Measurements from ENCODE around the gene SCCPDH. TPM values are rescaled to one million over a fixed set of nuclear protein-coding genes. Genes with fewer than 3 reads are reported as not detected.

Gene SCCPDH
- total RNA-seq, 1 donor from 2014 or later, result 35.3 TPM

DNA sequence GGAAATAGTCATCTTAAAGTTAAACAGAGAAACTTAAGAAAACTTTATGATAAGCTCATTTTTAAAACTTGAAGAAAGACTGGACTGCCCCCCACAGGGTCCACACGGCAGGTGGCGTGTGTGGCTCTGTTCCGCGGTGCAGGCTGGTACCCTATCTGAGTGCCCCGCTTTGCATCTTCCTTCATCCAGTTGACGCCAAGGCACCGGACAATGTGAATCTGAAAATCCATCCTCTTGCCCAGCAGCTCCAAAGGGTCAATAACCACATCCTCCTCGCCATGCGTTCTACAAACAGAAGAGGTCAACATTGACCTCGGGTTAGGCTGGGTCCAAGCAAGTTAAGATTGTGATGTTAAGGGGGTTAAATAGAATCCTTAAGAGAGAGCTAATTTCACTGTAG lies 54.5 kb downstream of the SCCPDH start:
- DNase-seq, result no peak
- Histone ChIP-seq H3K9me3 (no peaks in the 10 kb centered on the region), H3K4me3 (no peak overlapping the region), H3K4me1 (peaks cover 4% of the 10 kb centered on the region), H3K27me3 (ENCODE audit: low read depth) (no peaks in the 10 kb centered on the region), H3K36me3 (peaks cover 43% of the 10 kb centered on the region), H3K27ac (no peak overlapping the region)
- TF ChIP-seq, protein P1, sequence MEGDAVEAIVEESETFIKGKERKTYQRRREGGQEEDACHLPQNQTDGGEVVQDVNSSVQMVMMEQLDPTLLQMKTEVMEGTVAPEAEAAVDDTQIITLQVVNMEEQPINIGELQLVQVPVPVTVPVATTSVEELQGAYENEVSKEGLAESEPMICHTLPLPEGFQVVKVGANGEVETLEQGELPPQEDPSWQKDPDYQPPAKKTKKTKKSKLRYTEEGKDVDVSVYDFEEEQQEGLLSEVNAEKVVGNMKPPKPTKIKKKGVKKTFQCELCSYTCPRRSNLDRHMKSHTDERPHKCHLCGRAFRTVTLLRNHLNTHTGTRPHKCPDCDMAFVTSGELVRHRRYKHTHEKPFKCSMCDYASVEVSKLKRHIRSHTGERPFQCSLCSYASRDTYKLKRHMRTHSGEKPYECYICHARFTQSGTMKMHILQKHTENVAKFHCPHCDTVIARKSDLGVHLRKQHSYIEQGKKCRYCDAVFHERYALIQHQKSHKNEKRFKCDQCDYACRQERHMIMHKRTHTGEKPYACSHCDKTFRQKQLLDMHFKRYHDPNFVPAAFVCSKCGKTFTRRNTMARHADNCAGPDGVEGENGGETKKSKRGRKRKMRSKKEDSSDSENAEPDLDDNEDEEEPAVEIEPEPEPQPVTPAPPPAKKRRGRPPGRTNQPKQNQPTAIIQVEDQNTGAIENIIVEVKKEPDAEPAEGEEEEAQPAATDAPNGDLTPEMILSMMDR (IDR thresholded peaks at IDR 0.05), result no peak
- intact Hi-C loops (cut with DNase I), result no loop called here
- ATAC-seq, result no peak

DNA sequence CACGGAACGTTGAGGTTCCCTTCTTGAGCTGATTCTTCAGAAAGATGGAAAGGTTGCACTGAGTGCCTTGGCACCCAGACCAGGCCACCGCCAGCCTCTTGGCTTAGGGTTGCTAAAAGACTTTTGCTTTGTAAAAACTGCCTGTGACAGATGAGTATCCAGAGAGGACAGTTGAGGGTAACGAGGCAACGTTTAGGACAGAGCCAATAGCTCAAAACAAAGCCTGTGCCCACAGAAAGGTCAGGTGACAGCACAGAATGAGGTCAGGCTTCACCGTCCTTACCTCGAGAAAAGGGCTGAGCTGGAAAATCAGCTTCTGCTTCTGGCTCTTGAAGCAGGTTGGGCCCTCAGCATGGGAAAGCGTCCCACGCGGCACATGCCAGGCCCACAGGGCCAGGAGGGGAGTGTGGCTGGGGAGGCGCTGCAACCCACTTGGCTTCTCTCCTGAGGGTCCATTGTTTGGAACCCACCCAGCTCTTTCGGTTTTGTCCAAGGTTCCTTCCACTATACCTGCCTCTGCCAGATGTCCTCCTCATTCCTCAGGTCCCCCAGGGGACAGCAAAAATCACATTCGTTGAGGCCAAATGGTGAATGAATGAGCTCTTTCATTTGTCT lies 55.5 kb downstream of the SCCPDH start:
- TF ChIP-seq, protein P1 (IDR thresholded peaks at IDR 0.05), result no peak
- Histone ChIP-seq H3K4me1 (peaks cover 6% of the 10 kb centered on the region), H3K27me3 (ENCODE audit: low read depth) (no peaks in the 10 kb centered on the region), H3K27ac (no peak overlapping the region), H3K4me3 (no peak overlapping the region), H3K9me3 (no peaks in the 10 kb centered on the region), H3K36me3 (peaks cover 38% of the 10 kb centered on the region)
- ATAC-seq (no peak), DNase-seq (no peak)
- intact Hi-C loops (cut with DNase I), result no loop called here

DNA sequence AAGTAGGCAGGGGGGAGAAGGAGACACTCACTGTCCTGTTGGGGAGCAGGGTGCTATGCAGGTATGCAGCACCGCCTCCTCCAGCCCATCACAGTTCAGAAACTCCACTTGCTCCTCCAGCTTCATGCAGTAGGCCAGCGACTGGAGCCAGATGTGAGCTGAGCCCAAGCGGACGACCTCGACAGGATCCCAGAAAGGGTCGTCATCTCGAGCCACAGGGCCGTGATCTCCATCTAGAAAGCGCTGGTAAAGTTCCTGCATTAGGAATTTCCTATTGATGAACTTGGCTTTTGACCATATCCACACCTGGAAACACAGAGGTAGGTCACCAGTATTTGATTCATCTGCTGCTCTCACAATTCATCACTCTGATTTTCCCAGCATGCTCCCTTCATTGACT lies 56.1 kb downstream of the SCCPDH start:
- TF ChIP-seq, protein P1 (IDR thresholded peaks at IDR 0.05), result no peak
- DNase-seq, result no peak
- Histone ChIP-seq H3K4me3 (no peak overlapping the region), H3K27me3 (ENCODE audit: low read depth) (no peaks in the 10 kb centered on the region), H3K4me1 (peaks cover 12% of the 10 kb centered on the region), H3K9me3 (no peaks in the 10 kb centered on the region), H3K27ac (no peak overlapping the region), H3K36me3 (peaks cover 35% of the 10 kb centered on the region)
- intact Hi-C loops (cut with DNase I), result no loop called here
- no peak for ATAC-seq

DNA sequence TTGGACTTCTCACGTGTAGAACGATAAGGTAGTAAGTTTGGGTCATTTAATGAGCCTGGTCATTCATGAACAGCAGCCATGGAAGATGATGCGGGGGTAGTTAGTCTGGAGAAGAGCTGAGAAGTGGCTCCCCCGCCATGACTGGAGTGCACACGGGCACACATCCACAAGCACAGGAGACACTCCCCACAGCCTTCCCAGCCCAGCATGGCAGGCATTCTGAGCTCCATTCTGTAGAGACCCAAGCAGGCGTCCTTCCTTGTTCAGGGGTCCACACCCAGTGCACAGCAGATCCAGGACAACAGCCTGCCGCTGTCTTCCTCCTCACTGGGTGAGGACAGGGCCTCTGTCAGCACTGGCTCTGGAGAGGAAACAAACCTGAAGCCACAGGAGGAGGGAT lies 57.0 kb downstream of the SCCPDH start:
- Histone ChIP-seq H3K4me1 (peaks cover 12% of the 10 kb centered on the region), H3K27me3 (ENCODE audit: low read depth) (no peaks in the 10 kb centered on the region), H3K9me3 (no peaks in the 10 kb centered on the region), H3K36me3 (peaks cover 25% of the 10 kb centered on the region), H3K4me3 (no peak overlapping the region), H3K27ac (no peak overlapping the region)
- TF ChIP-seq, protein P1 (IDR thresholded peaks at IDR 0.05), result no peak
- ATAC-seq (no peak), DNase-seq (no peak)
- intact Hi-C loops (cut with DNase I), result no loop called here

DNA sequence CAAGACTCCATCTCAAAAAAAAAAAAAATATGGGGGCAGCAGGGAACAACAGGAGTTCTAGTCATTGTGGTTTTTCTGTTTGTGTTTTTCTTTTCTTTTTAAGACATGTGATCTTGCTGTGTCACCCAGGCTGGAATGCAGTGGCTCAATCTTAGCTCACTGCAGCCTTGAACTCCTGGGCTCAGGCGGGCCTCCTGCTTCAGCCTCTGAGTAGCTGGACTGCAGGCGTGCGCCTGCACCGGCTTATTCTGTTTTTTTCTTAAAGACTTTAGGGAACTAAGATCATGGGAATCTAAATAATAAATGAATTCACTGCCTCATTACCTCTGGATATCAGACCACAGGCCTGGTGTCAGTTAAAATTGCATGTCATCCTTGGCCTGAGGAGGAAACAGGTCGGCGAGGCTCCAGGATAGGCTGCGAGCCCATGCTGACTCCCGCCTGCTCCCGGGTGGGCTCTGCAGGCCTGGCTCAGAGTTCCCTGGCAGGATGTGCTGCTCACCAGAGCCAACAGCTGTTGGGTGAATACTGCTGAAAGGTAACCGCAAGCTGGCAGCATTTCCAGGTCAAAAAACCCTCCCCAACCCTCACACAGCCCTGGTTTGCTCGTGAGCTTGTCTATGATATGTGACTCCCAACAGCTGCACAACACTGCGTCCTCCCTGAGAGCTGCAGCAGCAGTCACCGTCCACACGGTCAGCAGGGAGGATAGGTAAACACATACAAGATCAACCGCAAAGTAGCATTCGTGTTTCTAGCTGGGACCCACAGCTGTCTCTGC lies 58.1 kb downstream of the SCCPDH start:
- peaks cover 4% of the 10 kb centered on the region for H3K27me3 ChIP-seq (ENCODE audit: low read depth)
- no peak overlapping the region for H3K4me3 ChIP-seq
- TF ChIP-seq, protein P1 (IDR thresholded peaks at IDR 0.05), result no peak
- peaks cover 12% of the 10 kb centered on the region for H3K4me1 ChIP-seq
- intact Hi-C loops (cut with DNase I), result no loop called here
- H3K36me3 ChIP-seq, result peaks cover 14% of the 10 kb centered on the region
- H3K27ac ChIP-seq, result no peak overlapping the region
- no peak for DNase-seq
- ATAC-seq, result no peak
- no peaks in the 10 kb centered on the region for H3K9me3 ChIP-seq
